ENCODE data around the gene RBPJL.

DNA sequence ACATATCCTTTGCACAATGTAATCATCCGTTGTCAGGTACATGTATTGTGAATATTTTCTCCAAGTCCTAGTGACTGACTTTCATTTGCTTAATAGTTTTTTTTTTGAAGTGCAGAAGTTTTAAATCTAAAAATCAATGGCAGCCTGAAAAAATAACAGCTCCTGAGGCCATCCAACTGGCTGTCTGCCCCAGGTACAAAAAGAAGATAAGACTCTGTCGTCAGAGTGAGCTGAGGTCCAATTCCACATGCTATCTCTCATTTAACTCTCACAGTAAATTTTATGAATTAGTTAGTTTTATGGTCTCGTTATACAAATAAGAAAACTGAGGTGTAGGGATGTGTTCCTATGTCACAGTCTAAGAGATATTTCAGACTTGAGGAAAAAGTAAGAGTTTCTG is 31.3 kb upstream of the RBPJL start:
- TF ChIP-seq, protein P1, sequence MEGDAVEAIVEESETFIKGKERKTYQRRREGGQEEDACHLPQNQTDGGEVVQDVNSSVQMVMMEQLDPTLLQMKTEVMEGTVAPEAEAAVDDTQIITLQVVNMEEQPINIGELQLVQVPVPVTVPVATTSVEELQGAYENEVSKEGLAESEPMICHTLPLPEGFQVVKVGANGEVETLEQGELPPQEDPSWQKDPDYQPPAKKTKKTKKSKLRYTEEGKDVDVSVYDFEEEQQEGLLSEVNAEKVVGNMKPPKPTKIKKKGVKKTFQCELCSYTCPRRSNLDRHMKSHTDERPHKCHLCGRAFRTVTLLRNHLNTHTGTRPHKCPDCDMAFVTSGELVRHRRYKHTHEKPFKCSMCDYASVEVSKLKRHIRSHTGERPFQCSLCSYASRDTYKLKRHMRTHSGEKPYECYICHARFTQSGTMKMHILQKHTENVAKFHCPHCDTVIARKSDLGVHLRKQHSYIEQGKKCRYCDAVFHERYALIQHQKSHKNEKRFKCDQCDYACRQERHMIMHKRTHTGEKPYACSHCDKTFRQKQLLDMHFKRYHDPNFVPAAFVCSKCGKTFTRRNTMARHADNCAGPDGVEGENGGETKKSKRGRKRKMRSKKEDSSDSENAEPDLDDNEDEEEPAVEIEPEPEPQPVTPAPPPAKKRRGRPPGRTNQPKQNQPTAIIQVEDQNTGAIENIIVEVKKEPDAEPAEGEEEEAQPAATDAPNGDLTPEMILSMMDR (IDR thresholded peaks at IDR 0.05) = no peak
- TF ChIP-seq POLR2A (IDR thresholded peaks at IDR 0.05) = no peak

Measured in thyroid gland (tissue), 4 donors.